IMR-90 (cell line): Measurements from ENCODE around the gene MGA.

Experiments used
- CEBPB ChIP-seq: IDR thresholded peaks from 2 replicates; pipeline ENCODE4 v1.6.1; 2012; ENCODE audit warnings: low read depth, low read length, improper control_type of control experiment
- CHD1 ChIP-seq: IDR thresholded peaks from 2 replicates; pipeline ENCODE4 v1.6.1; 2012; ENCODE audit warnings: low read depth, low read length, improper control_type of control experiment
- MAFK ChIP-seq: IDR thresholded peaks from 2 replicates; pipeline ENCODE4 v1.6.1; 2012; ENCODE audit warnings: low read depth, low read length, improper control_type of control experiment
- MXI1 ChIP-seq: IDR thresholded peaks from 2 replicates; pipeline ENCODE4 v1.6.1; 2012; ENCODE audit warnings: low read depth, mild to moderate bottlenecking, low read length, moderate library complexity, borderline replicate concordance
- POLR2A ChIP-seq: IDR thresholded peaks from 2 replicates; pipeline ENCODE4 v1.6.1; 2012; ENCODE audit warnings: mild to moderate bottlenecking, low read depth, low read length
- RAD21 ChIP-seq: IDR thresholded peaks from 2 replicates; pipeline ENCODE4 v1.6.1; 2012; ENCODE audit warnings: low read length, improper control_type of control experiment
- RFX5 ChIP-seq: IDR thresholded peaks from 2 replicates; pipeline ENCODE4 v1.8.0; 2012; ENCODE audit warnings: low read depth, mild to moderate bottlenecking, low read length, moderate library complexity
- SMC3 ChIP-seq: fragments of 150-350 bp; IDR thresholded peaks from 2 replicates; pipeline ENCODE4 v1.6.1; 2016; ENCODE audit warnings: low read depth, mild to moderate bottlenecking, antibody characterized with exemption, low read length, moderate library complexity
- TF ChIP-seq, protein P1 (sequence below): conservative IDR thresholded peaks from 2 replicates; pipeline ENCODE4 v1.5.1; 2012; ENCODE audit warnings: mild to moderate bottlenecking, low read depth, low read length, improper control_type of control experiment
- TF ChIP-seq, protein P2 (sequence below): fragments of 150-350 bp; IDR thresholded peaks from 2 replicates; pipeline ENCODE4 v1.6.1; 2016; ENCODE audit warnings: low read depth, mild to moderate bottlenecking, low read length, moderate library complexity, borderline replicate concordance

DNA sequence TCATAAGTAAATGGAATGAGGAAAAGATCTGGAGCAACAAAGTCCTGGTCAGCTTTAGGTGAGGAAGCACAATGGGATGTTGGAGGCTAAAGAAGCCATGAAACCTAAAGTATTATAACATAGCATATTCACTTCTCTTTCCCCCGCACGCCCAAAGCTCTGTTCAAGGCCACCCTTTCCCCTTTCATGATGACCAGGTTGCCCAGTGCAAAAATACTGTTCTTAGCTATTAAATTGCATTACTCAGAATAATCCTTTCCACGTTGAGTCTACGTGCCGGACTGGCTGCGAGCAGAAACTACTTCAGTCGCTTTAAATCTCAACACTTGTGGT, 113.5 kb downstream of the MGA start:
- TF ChIP-seq, protein P1, sequence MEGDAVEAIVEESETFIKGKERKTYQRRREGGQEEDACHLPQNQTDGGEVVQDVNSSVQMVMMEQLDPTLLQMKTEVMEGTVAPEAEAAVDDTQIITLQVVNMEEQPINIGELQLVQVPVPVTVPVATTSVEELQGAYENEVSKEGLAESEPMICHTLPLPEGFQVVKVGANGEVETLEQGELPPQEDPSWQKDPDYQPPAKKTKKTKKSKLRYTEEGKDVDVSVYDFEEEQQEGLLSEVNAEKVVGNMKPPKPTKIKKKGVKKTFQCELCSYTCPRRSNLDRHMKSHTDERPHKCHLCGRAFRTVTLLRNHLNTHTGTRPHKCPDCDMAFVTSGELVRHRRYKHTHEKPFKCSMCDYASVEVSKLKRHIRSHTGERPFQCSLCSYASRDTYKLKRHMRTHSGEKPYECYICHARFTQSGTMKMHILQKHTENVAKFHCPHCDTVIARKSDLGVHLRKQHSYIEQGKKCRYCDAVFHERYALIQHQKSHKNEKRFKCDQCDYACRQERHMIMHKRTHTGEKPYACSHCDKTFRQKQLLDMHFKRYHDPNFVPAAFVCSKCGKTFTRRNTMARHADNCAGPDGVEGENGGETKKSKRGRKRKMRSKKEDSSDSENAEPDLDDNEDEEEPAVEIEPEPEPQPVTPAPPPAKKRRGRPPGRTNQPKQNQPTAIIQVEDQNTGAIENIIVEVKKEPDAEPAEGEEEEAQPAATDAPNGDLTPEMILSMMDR: no peak
- TF ChIP-seq RAD21 (no peak), MXI1 (no peak), RFX5 (no peak), POLR2A (no peak), SMC3 (no peak), CHD1 (no peak), CEBPB (no peak), MAFK (no peak)
- TF ChIP-seq, protein P2, sequence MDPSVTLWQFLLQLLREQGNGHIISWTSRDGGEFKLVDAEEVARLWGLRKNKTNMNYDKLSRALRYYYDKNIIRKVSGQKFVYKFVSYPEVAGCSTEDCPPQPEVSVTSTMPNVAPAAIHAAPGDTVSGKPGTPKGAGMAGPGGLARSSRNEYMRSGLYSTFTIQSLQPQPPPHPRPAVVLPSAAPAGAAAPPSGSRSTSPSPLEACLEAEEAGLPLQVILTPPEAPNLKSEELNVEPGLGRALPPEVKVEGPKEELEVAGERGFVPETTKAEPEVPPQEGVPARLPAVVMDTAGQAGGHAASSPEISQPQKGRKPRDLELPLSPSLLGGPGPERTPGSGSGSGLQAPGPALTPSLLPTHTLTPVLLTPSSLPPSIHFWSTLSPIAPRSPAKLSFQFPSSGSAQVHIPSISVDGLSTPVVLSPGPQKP: no peak
